Upper lobe of left lung (tissue), 4 donors: ENCODE data around the gene RNF126.

Experiments used
- CTCF ChIP-seq, 6 experiments: fragments of 450-650 bp in 4 of 6; fragments of 200-600 bp in 2 of 6; sonication (generic) in 2 of 6; IDR thresholded peaks; one replicate each; pipeline ENCODE4 v1.5.1; 2016 to 2019; ENCODE audit warnings: antibody characterized with exemption in 6 of 6
- EP300 ChIP-seq, 4 donors: sonication (generic); formaldehyde crosslinking; IDR thresholded peaks; one replicate each; pipeline ENCODE4 v1.5.1; 2017; ENCODE audit warnings: antibody characterized with exemption in 4 of 4, control low read depth in 2 of 4
- POLR2A ChIP-seq, 4 donors: fragments of 450-650 bp; IDR thresholded peaks; one replicate each; pipeline ENCODE4 v1.5.1; 2016 to 2017; ENCODE audit warnings: antibody characterized with exemption in 4 of 4, mild to moderate bottlenecking in 2 of 4
- POLR2AphosphoS5 ChIP-seq, 2 donors: sonication (generic); formaldehyde crosslinking; IDR thresholded peaks; one replicate each; pipeline ENCODE4 v1.5.1; 2017; ENCODE audit warnings: antibody characterized with exemption in 2 of 2

- TF ChIP-seq CTCF (IDR thresholded peaks at IDR 0.05): no peak
- TF ChIP-seq POLR2A (IDR thresholded peaks at IDR 0.05): no peak
- no peak for TF ChIP-seq POLR2AphosphoS5 (IDR thresholded peaks at IDR 0.05)
- TF ChIP-seq EP300 (IDR thresholded peaks at IDR 0.05): no peak
Measured at GRCh38 chr19:651991-652390, 11.0 kb downstream of the RNF126 start.
